Measurements from ENCODE around the gene TMED6.
"Not testable (repeated sequence)": the region's sequence is repeated elsewhere in the genome, so short reads cannot be mapped to it uniquely, and the experiment has no call there.

The TMED6 gene

DNA sequence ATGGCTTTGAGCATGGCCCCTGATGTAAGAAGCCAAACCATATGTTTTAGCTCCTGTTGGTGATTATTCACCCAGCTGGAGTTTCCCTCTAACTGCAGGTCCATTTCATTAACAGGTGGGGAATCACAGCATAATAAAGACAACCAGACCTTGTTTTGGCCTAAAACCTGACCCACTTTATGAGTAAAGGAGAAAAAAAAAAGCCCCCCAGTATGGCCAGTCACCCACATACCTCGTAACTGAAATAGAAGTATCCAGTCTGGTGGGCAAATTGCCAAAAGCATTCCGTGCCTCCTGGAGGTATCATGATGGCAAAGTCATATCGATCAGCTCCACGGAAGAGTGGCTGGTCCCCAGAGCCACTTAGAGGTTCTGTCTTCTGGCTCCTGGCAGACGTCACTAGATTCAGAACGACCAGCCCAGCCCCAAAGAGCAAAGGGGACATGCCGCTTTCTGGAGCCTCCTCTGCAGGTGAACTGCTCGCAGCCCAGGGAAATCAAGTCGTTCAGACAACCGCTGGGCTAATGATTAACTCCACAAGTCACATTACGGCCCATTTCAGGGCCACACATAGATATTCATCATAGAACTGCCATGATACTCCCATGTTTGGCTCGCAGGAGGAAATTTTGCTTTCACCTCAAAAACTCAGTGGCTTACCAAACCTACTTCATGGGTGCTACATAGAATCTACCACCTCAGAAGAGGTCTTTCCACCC, at the start of gene TMED6:
TSS of gene TMED6 (minus strand) at position 478 of the 719 bp plus-strand sequence. CDS start at position 445, 33 bp downstream.
- no peak for DNase-seq

DNA sequence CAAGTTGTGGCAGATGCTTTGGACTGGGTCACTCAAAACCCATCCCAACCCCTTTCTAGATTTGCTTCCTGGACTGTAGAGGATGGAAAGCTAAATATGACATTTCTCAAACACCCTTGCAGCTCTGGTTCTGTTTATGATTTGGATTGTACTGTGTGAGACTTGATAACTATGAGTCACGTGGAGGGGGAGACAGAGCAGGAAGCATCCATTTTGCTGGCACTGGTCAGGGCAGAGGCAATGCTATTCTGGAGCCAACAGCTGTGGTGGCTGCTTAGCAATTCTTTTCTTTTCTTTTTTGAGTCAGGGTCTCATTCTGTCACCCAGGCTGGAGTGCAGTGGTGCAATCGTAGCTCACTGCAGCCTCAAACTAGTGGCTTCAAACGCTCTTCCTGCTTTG, 47.8 kb upstream of the TMED6 start:
- no peak for DNase-seq

DNA sequence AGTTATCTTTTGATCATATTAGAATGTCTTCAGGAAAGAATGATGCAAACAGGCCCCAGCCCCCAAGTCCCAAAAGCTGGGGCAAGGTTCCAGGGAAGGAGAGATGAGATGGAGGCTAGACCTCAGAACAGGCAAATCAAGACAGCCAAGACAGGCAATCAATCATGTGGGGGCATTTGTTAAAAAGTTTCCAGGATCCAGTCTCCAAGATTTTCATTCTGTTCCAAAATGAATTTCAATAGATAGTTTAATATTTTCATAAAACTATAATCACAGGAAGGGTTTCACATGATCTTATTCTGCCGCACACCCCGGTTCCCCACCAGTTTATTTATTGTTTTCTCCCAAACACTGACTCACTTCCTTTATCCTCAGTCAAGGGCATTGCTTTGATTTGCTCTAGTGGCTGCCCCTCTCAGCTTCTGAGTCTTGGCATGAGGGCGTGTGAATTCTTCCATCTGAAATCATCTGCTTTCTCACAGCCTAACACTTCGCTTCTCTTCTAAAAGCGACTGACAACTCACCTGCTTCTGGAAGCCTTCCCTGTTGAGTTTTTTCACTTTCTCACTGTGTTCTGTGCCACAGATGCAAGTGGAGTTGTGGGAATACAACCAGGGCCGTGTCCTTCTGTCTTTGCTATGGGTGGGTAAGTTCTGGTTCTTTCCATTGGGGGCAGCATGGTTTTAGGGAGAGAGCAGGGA, 46.4 kb upstream of the TMED6 start:
- DNase-seq, result no peak

DNA sequence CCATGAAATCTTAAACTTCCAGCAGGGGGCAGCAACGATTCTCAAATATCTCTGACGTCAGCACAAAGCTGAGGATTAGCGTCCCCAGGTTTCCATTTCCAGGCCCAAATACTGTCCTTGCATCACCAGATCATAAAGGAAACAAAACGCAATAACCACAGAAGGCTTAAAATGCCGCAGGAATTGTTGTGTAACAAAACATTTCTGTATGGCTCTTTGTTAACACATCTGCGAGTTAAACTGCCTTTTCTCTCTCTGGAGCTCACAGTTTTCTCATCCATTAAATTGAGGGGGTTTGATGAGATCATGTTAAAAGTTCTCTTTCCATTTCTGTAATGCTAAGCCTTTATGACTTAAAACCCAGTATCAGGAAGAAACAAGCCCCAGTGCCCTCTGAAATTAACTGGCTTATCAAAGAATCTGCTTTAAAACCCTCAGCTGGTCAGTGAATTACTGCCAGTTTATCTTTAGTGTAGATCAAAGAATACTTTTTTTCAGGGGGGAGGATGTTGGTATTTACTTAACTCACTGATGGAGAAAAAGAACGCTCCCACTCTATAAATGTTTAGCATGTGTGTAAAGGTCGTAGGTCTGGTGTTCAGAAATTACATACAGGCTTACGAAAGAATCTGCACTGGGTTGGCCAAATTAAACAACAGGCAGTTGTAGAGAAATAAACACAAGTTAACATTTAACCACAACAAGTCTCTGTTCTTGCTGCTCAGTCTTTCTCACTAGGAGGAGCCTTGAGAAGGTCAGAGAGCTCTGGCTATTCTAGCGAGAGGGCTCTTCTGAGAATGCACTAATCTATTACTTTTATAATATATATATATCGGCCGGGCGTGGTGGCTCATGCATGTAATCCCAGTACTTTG, 44.8 kb upstream of the TMED6 start:
- peak; percentile 64 for DNase-seq

DNA sequence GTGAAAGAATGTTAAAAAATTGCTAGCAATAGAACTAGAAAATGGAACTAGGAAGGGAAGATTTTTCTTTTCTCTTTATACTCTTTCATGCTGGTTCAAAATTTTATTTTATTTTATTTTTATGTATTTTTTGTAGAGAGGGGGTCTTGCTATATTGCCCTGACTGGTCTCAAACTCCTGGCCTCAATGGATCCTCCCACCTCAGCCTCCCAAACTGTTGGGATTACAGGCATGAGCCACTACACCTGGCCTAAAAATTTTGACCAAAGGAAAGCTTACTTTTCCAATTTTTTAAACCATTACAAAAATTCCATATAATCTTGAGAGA, 44.2 kb upstream of the TMED6 start:
- no peak for DNase-seq

GRCh38 chr16:69393898-69394849, 42.6 kb upstream of the TMED6 start:
- no peak for DNase-seq

GRCh38 chr16:69386596-69386995, 35.0 kb upstream of the TMED6 start:
- no peak for DNase-seq

- no peak for DNase-seq
These were observed 33.4 kb upstream of the TMED6 start for GRCh38 chr16:69384974-69385373.

- DNase-seq, result no peak
These were observed 30.8 kb upstream of the TMED6 start for GRCh38 chr16:69382421-69382820.

- no peak for DNase-seq
These were observed 29.6 kb upstream of the TMED6 start for GRCh38 chr16:69381231-69381630.

DNA sequence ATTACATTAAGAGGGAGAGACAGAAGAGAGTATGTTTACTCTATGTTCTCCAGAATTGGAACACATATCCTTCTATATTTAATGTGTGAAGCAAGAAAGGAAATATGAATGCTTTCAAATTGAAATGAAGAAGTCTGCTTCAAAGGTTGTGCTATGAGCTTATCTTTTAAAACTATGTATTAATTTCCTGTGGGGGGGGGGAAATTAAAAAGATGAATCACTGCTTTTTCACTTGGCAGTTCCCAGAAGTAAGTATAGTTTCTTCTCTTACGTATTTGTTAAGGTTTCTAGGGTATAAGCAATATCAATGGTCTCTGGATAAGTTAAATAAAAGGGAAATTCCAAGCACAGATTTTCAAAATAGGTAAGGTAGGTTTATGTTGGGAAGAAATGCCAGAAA, 27.2 kb upstream of the TMED6 start:
- DNase-seq, result no peak

- DNase-seq, result no peak
These were observed 26.4 kb upstream of the TMED6 start for GRCh38 chr16:69378036-69378435.

- DNase-seq, result no peak
These were observed 24.9 kb upstream of the TMED6 start for GRCh38 chr16:69376393-69377059.

DNA sequence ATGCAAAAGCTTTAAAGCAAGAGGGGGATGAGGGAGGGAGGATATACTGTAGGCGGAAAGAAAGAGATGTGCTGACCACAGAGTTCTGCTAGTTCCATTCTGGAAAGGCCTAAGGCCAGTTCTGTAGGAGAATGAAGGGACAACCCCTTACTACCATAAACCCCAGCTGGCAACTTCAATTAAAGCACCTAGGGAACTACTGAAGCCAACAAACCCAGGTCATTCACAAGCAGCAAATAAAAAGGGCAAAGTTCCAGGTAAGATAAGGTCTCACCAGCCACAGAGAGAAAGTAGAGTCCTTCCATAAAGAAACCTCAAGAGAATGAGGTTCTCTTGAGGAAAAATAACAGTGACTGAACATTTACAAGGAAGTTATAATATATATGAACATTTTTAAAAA, 21.4 kb upstream of the TMED6 start:
- DNase-seq, result no peak

DNA sequence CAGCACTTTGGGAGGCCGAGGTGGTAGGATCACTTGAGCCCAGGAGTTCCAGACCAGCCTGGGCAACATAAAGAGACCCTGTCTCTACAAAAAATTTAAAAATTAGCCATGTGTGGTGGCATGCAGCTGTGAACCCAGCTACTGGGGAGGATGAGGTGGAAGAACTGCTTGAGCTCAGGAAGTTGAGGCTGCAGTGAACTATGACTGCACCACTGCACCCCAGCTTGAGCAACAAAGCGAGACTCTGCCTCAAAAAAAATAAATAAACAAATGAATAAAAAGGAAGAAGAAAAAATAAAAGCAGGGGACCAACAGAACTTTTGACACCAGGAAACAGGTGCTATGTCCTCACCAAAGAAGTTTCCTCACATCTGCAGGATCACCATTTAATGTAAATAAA, 20.0 kb upstream of the TMED6 start:
- no peak for DNase-seq

DNA sequence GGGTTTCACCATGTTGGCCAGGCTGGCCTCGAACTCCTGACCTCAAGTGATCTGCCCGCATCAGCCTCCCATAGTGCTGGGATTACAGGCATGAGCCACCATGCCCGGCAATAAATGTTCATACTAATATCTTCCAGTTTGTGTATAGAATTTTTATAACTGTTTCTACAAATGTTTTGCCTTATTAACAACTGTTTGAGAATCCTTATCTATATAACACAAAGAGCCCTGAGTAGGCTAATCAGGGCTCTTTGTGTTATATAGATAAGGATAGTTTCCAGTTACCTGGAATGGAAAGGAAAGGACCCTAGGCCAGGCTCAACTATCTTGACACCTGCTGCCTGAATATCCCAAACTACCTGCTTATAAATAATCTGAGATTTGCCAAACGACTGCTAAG, 17.3 kb upstream of the TMED6 start:
- DNase-seq, result no peak

GRCh38 chr16:69367980-69368379, 16.4 kb upstream of the TMED6 start:
- no peak for DNase-seq

GRCh38 chr16:69366431-69366830, 14.8 kb upstream of the TMED6 start:
- no peak for DNase-seq

DNA sequence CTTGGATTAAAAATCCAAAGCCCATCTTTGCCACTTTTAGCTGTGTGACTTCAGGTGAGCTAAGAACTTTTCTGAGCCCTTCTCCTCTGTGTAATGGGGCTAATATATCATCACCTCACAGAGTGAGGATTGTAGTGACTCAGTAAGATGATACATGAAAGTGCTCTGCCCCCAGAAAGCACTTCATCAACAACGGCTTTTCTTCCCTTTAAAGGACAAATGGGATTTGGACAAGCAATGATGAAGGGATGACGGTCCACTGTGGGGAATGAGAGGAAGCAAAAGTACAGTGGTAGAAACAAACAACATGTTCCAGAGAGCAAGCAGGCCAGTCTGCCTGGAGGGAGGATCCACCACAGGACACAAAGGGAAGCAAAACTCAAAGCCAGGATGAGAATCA, 14.3 kb upstream of the TMED6 start:
- DNase-seq, result no peak

DNA sequence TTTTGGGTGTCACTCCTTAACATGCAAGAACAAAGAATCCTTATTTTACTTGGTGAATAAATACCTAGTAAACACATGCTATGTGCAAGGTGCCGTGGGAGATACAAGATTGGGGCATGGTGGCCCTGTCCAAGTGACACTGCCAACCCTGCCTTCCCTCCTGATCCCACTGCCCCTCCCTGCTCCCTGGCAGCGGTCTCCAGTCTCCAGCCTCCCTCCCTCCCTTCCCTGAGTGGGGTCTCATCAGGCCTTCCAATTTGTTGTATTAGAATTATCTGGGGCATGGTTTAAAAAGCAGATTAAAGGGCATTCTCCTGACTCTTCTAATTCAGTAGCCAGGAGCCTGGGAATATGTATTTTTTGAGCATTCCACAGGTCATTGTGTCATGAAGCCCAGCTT, 12.5 kb upstream of the TMED6 start:
- DNase-seq, result no peak

DNA sequence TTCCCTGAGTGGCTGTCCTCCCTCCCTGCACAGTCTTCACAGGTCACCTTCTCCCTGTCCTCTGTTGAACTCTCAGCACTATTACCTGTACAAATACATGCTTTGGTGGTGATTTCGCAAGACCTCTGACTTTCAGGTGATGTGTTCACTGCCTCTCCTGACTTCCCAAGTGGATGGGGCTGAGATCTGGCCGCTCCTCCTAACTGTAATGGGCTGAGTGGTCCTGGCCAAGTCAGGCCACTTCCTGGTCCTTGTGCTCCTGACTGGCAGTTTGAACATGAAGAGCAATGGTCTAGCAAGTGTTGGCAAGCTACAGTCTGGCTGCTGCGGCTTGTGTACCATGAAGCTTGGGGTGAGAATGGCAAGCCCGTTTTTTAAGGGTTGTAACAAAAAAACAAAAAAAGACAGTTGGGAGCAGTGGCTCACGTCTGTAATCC, 11.7 kb upstream of the TMED6 start:
- no peak for DNase-seq

- DNase-seq, result not testable (repeated sequence)
These were observed 8.5 kb upstream of the TMED6 start for GRCh38 chr16:69360070-69360469.
